Stimulated activated CD8-positive, alpha-beta memory T cell treated with anti-CD3 and anti-CD28 coated beads, Interleukin-15, amount 100 ng/mL, for 48 hours (primary cell): ENCODE data around the gene LLCFC1.

ENCODE experiments used
- DNase-seq, 2 donors: peaks; one replicate each; pipeline ENCODE4 v3.0.0-alpha.2; 2020; ENCODE audit warnings: low read depth in 2 of 2

LLCFC1 gene

GRCh38 chr7:142984297-142984696, 45.0 kb downstream of the LLCFC1 start:
- no peak for DNase-seq
